Activated naive CD8-positive, alpha-beta T cell treated with anti-CD3 and anti-CD28 coated beads for 36 hours (primary cell): ENCODE results near the gene SERPINA10. TPM values are rescaled to one million over a fixed set of nuclear protein-coding genes. Genes with fewer than 3 reads are reported as not detected.
"Not testable (repeated sequence)": the region's sequence is repeated elsewhere in the genome, so short reads cannot be mapped to it uniquely, and the experiment has no call there.

Source experiments
- DNase-seq: peaks from one replicate; pipeline ENCODE4 v3.0.0; 2021
- H3K27ac Mint-ChIP-seq: one replicate; pipeline ENCODE4 v1.8.0; 2022; ENCODE audit warnings: mild to moderate bottlenecking, moderate library complexity, mixed read lengths
- H3K27me3 Mint-ChIP-seq: one replicate; pipeline ENCODE4 v1.8.0; 2022; ENCODE audit warnings: mild to moderate bottlenecking, mixed read lengths
- H3K36me3 Mint-ChIP-seq: one replicate; pipeline ENCODE4 v1.8.0; 2021; ENCODE audit warnings: mild to moderate bottlenecking, mixed read lengths
- H3K4me1 Mint-ChIP-seq: one replicate; pipeline ENCODE4 v1.8.0; 2021; ENCODE audit warnings: mixed read lengths
- H3K4me3 Mint-ChIP-seq: one replicate; pipeline ENCODE4 v1.8.0; 2022; ENCODE audit warnings: mild to moderate bottlenecking, moderate library complexity, mixed read lengths
- H3K9me3 Mint-ChIP-seq: one replicate; pipeline ENCODE4 v1.8.0; 2022; ENCODE audit warnings: mixed read lengths
- total RNA-seq, 2 experiments: library from RNA; stranded (reverse); gene quantifications; one replicate each; pipeline ENCODE4 v1.2.3, GENCODE V29; 2021

The SERPINA10 gene
- total RNA-seq, 2 experiments from 2014 or later: not detected

DNA sequence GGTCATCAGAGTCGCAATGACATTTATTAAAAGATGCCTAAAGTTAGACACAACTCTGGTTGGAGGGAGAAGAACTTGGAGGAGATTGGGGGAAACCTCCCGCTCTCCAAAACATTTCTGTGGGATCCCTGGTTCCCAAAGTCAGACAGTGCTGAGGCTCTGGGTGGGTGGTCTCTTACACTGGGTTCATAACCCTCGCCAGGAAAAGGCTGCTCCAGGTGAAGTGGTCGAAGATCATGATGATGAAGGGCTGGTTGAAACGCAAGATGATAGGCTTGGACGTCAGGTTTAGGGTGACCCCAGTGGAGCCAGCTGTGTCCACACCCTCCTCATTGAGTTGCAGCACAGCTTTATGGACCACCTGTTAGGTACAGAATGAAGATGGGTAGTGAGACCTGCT lies 11.2 kb upstream of the SERPINA10 start:
- Mint-ChIP-seq H3K4me3 (no peak overlapping the region), H3K36me3 (no peaks in the 10 kb centered on the region), H3K27me3 (peaks cover 3% of the 10 kb centered on the region), H3K4me1 (no peaks in the 10 kb centered on the region), H3K9me3 (peaks cover 10% of the 10 kb centered on the region), H3K27ac (no peak overlapping the region)
- DNase-seq: no peak

DNA sequence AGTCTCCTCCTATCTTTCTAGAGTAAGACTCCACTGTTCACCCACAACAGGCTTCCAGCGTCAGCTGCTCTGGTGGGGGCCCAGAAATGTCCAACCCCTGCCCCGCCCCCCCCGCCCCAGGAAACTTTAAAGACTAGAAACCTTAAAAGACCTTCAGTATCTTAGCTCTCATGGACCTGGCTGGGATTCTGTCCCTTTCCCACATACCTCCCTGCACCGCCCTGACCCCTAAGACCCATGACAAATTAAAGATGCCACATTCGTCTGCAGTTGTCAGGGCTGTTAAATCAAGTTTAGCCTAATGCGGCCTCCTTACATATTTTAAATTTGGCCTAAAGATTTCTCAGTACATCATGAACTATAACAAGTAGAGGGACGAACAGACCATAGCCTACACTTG lies 10.0 kb upstream of the SERPINA10 start:
- peaks cover 9% of the 10 kb centered on the region for H3K9me3 Mint-ChIP-seq
- peaks cover 7% of the 10 kb centered on the region for H3K27me3 Mint-ChIP-seq
- H3K27ac Mint-ChIP-seq: no peak overlapping the region
- H3K4me3 Mint-ChIP-seq: no peak overlapping the region
- H3K4me1 Mint-ChIP-seq: no peaks in the 10 kb centered on the region
- H3K36me3 Mint-ChIP-seq: no peaks in the 10 kb centered on the region
- no peak for DNase-seq

DNA sequence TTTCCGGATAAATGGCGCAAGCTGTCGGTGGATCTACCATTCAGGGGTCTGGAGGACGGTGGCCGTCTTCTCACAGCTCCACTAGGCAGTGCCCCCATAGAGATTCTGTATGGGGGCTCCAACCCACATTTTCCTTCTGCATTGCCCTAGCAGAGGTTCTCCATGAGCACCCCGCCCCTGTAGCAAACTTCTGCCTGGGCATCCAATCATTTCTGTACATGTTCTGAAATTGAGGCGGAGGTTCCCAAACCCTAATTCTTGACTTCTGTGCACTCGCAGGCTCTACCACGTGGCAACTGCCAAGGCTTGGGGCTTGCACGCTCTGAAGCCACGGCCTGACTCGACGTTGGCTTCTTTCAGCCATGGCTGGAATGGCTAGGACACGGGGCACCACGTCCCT lies 5.1 kb upstream of the SERPINA10 start:
- Mint-ChIP-seq H3K4me3 (no peak overlapping the region), H3K36me3 (no peaks in the 10 kb centered on the region), H3K27me3 (peaks cover 12% of the 10 kb centered on the region), H3K9me3 (peaks cover 2% of the 10 kb centered on the region), H3K4me1 (no peaks in the 10 kb centered on the region), H3K27ac (no peak overlapping the region)
- DNase-seq: no peak

DNA sequence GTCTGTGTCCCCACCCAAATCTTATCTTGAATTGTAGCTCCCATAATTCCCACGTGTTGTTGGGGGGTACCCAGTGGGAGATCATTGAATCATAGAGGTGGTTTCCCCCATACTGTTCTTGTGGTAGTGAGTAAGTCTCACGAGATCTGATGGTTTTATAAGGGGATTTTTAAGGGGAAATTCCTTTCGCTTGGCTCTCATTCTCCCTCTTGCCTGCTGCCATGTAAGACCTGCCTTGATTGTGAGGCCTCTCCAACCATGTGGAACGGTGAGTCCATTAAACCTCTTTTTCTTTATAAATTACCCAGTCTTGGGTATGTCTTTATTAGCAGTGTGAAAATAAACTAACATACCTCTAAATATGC lies 3.1 kb upstream of the SERPINA10 start:
- peaks cover 12% of the 10 kb centered on the region for H3K27me3 Mint-ChIP-seq
- DNase-seq, H3K27ac Mint-ChIP-seq: not testable (repeated sequence)

DNA sequence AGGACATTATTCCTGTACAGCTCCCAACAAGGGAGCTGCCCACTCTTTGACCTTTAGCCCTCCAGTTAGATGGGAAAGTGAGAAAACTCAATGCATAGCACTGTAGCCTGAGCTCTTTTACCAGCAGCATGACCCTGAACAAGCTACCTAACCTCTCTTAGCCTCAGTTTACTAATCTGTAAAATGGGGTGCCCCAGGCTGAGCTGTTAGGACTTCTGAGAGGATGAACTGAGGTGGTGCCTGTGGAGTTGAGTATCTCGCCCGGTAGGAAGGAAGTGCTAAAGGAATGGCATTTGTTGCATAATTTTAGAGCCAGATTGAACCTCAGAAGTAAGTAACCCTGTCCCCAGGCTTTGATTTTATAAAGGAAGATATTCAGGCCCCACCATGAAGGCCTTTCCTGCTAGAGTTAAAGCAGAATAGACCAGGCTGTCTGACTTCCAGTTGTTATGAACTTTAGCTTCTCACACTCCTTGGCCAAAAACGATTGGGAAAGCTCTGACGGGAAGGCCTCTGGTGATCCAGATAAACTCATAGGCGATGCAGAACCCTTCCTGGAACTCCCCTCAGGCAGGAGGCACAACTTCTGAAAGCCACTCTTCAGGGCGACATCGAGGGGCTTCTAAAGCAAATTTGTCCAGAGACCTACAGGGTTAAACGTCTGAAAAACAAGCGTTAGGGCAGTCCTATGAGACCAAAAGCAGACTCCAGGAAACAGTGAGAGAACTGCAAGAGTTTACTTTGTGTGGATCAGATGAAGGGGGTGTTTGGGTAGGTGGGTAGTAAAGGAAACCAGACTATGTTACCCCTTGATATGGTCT lies 2.5 kb upstream of the SERPINA10 start:
- no peak overlapping the region for H3K27ac Mint-ChIP-seq
- H3K27me3 Mint-ChIP-seq: peaks cover 12% of the 10 kb centered on the region

More for the DNA sequence above, 3.1 kb upstream of the SERPINA10 start:
- not testable (repeated sequence) for H3K9me3 Mint-ChIP-seq, H3K4me1 Mint-ChIP-seq, H3K4me3 Mint-ChIP-seq, H3K36me3 Mint-ChIP-seq

DNA sequence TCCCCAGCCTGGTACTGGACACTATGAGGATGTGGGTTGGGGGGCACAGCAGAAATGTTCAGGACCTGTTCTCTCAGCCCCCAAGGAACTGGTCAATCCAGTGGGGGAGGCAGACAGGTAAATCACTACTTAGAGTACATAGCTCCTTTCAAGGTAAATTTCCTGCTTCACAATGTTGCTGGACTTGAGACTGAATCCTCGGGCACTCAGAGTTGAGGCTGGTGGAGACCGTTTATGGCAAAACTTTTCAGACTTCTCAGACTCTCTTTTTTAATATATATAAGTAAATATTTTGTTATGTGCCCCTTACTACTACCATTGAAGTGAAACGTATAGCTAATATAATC lies 483 bp upstream of the SERPINA10 start:
- Mint-ChIP-seq H3K36me3 (no peaks in the 10 kb centered on the region), H3K9me3 (peaks cover 2% of the 10 kb centered on the region), H3K27me3 (peaks cover 9% of the 10 kb centered on the region), H3K4me1 (no peaks in the 10 kb centered on the region), H3K4me3 (no peak overlapping the region), H3K27ac (no peak overlapping the region)
- DNase-seq: no peak

More for the DNA sequence above, 2.5 kb upstream of the SERPINA10 start:
- H3K9me3 Mint-ChIP-seq: peaks cover 2% of the 10 kb centered on the region
- H3K4me3 Mint-ChIP-seq: no peak overlapping the region
- no peaks in the 10 kb centered on the region for H3K4me1 Mint-ChIP-seq
- H3K36me3 Mint-ChIP-seq: no peaks in the 10 kb centered on the region
- DNase-seq: no peak

DNA sequence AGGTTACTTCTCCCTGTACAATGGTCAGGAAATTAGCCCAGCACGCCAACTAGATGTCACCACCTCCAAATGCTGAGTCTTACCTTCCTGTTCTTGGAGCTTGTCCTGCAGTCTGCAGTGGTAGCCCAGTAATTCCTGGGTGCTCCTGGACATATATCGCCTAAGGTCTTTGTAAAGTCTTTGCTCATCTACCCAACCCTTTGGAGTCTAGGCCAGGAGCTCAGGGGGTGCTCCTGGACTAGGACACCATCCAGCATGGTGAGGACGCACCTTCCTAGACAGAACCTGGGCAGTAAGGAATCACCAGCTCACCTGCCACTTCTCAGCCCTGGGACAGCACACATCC lies 569 bp downstream of the SERPINA10 start:
- Mint-ChIP-seq H3K9me3 (peaks cover 2% of the 10 kb centered on the region), H3K27me3 (peaks cover 8% of the 10 kb centered on the region), H3K4me3 (no peak overlapping the region), H3K36me3 (no peaks in the 10 kb centered on the region), H3K27ac (no peak overlapping the region), H3K4me1 (no peaks in the 10 kb centered on the region)
- DNase-seq: no peak

DNA sequence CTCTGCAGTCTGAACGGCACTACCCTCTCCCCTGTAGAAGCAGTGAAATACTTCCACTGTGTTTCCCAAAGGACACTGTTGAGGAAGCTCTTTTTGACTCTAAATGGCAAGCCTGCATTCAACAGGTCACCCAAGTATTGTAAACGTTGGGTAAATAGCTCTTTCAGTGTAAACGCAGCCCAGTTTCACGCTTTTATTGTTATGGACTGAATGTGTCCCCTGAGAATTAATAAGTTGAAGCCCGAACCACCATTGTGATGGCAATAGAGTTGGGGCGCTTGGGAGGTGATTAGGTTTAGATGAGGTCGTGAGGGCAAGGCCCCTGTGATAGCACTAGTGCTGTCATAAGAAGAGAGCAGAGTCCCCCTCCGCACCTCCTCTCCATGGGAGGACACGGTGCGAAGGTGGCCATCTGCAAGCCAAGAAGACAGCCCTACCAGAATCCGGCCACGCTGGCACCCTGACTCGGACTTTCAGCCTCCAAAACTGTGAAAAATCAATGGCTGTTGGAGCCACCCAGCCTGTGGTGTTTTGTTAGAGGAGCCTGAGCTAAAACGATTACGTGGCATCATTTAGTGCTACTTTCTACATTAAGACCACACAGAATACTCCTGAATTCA lies 1.1 kb downstream of the SERPINA10 start:
- no peaks in the 10 kb centered on the region for H3K4me1 Mint-ChIP-seq
- DNase-seq: no peak
- peaks cover 8% of the 10 kb centered on the region for H3K27me3 Mint-ChIP-seq
- peaks cover 2% of the 10 kb centered on the region for H3K9me3 Mint-ChIP-seq
- H3K36me3 Mint-ChIP-seq: no peaks in the 10 kb centered on the region
- no peak overlapping the region for H3K27ac Mint-ChIP-seq
- no peak overlapping the region for H3K4me3 Mint-ChIP-seq

DNA sequence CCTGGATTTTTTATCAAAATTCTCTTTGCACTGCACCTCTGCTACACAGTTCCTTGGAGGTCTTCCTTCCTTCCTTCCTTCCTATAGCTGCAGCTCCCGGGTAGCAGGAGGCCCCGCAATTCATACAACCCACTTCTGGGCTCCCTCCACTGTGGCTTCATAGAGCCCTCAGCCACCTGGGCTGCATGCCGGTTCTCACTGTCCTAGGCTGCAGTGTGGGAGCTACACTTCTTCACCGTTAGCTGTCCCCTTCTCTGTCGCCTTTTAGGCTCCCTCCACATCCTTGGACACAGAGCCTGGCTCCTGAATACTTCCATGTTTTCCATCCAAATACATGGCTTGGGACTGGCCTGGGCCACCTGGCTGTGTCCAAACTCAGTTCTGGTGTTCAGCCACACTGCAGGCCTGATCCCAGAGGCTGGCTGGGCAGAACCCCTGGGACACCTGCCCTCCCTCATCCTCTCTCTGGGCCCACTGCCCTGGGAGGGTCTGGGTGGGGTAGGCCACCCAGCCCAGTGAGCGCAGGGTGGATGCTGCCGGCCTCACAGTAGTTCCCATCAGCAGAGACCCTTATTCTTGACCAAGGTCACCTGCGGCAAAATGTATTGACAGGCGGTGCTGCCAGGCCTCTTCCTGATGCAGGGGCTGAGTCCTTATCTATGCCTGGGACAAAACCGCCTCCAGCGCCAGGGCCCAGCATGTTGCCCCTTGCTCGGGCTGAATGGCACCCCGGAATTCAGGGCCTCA lies 1.7 kb downstream of the SERPINA10 start:
- DNase-seq: no peak
- H3K9me3 Mint-ChIP-seq: no peaks in the 10 kb centered on the region
- no peaks in the 10 kb centered on the region for H3K4me1 Mint-ChIP-seq
- H3K27me3 Mint-ChIP-seq: peaks cover 4% of the 10 kb centered on the region
- H3K4me3 Mint-ChIP-seq: no peak overlapping the region
- no peak overlapping the region for H3K27ac Mint-ChIP-seq
- H3K36me3 Mint-ChIP-seq: no peaks in the 10 kb centered on the region

DNA sequence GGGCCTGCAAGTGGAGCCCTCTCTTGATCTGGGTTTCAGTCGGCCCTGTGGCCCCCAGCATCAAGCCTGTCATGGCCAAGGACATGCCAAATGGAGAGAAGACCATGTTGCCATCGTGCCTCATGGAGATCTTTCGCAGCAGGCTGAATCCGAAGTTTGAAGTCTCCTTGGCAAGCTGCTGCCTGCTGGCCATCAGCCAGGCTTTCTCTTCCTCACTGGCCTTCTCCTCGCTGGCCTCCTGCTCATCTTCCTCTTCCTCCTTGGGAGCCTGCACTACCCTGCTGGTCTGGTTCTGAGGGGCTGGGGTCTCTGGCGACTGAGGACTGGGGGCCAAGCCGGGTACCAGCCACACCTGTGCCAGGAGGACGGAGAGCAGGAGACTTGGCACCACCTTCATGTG lies 2.9 kb downstream of the SERPINA10 start:
- Mint-ChIP-seq H3K27me3 (no peaks in the 10 kb centered on the region), H3K36me3 (no peaks in the 10 kb centered on the region), H3K9me3 (no peaks in the 10 kb centered on the region), H3K4me1 (no peaks in the 10 kb centered on the region), H3K4me3 (no peak overlapping the region), H3K27ac (no peak overlapping the region)
- no peak for DNase-seq

DNA sequence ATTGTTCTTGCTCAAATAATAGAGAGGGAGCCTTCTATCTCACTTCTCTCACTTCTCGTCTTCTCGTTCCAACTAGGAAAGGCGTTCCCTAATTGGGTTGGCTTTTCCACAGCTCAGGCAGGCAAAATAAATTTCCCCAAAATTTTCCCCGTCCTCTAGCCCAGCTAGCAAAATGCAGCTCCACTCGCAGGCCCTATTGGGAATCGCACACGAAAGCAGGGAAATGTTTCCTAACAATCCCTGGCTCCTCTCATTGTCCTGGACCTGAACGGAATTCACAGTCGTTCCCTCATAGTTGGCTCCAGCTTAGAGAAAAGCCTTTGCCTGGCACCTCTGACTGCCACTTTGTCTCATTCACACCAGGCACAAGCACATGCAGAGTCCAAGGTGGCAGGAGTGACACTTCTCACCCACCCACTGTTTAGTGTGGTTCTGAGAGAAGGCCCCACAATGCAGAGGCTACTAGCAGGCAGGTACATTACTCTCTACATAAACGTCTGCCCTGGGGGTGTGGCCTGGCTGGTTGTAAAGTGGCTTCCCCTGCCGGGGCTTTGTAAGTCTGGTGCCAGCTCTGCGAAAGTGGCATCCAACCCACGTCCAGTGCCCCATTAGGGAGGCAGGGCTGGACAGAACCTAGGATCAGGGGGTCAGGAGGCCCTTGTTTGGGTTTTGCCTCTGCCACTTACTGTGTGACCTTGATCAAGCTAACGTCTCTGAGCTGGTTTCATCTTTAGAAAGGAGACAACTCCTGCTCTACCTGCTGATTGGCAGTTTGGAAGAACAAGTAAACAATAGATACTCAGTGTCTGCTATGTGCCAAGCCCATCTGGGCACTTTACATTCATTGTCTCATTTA lies 4.2 kb downstream of the SERPINA10 start:
- no peak overlapping the region for H3K27ac Mint-ChIP-seq
- no peaks in the 10 kb centered on the region for H3K4me1 Mint-ChIP-seq
- no peaks in the 10 kb centered on the region for H3K9me3 Mint-ChIP-seq
- H3K4me3 Mint-ChIP-seq: no peak overlapping the region
- DNase-seq: no peak
- no peaks in the 10 kb centered on the region for H3K27me3 Mint-ChIP-seq
- no peaks in the 10 kb centered on the region for H3K36me3 Mint-ChIP-seq

DNA sequence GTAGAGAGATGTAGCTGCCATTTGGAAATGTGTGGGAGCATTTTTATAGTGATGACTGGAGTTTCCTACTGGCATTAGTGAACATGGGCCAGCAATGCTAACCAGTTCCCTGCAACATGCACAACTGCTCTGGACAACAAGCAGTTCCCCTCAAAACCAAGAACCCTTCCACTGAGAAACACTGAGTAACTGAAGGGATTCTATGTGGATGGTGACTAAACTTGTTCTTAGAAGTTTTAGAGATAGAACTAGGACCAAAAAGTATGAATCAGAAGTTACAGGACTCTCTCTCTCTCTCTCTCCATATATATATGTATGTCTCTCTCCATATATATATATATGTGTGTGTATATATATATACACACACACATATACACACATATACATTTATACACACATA lies 7.9 kb downstream of the SERPINA10 start:
- DNase-seq: no peak
- Mint-ChIP-seq H3K4me1 (no peaks in the 10 kb centered on the region), H3K4me3 (no peak overlapping the region), H3K27me3 (peaks cover 4% of the 10 kb centered on the region), H3K36me3 (no peaks in the 10 kb centered on the region), H3K9me3 (no peaks in the 10 kb centered on the region), H3K27ac (no peak overlapping the region)

DNA sequence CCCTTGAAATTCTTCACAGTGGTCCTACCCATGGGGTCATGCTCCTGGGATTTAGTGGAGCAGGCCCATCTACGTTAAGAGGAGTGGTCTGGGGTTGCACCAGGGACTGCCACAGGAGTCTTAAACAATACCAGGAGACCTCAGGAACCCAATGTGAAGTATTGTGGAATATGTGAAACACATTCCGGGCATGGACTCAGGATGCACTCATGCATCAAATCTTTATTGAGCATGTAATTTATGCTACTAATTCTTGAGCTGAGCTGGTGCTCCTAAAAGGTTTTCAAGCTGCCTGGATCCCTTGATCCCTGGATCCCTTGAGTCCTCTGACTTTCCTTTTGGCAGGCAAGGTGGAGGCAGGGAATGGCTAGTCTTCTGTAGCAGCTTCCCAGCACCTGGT lies 8.8 kb downstream of the SERPINA10 start:
- H3K27ac Mint-ChIP-seq: no peak overlapping the region
- no peak for DNase-seq
- H3K9me3 Mint-ChIP-seq: no peaks in the 10 kb centered on the region
- H3K4me1 Mint-ChIP-seq: no peaks in the 10 kb centered on the region
- H3K36me3 Mint-ChIP-seq: no peaks in the 10 kb centered on the region
- H3K27me3 Mint-ChIP-seq: peaks cover 4% of the 10 kb centered on the region
- no peak overlapping the region for H3K4me3 Mint-ChIP-seq

DNA sequence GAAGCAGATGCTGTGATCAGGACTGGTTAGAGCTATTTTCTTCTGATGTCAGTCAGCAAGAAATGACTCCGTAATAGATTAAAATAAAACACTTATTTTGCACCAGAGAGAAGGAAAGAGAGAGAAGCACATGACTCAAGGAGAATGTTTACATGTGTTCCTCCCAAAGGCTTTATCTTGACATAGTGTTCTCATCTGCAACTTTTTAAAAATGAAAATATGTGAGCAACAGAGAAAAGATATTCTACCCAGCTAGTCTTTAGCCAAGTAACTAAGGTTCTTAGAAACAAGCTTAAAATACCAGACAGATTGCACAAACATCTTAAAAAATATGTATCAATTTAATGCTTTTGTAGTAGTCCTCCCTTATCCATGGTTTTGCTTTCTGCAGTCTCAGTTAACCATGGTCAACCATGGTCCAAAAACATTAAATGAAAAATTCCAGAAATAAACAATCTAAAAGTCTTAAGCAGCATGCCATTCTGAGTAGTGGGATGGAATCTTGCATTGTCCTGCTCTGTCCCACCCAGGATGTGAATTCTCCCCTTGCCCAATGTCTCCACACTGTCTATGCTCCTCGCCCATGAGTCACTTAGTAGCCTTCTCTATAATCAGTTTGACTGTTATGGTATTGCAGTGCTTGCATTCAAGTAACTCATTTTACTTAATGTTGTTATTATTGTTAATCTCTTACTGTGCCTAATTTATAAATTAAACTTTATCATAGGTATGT lies 9.9 kb downstream of the SERPINA10 start:
- Mint-ChIP-seq H3K36me3 (no peaks in the 10 kb centered on the region), H3K27me3 (peaks cover 4% of the 10 kb centered on the region), H3K9me3 (no peaks in the 10 kb centered on the region), H3K4me3 (no peak overlapping the region), H3K27ac (no peak overlapping the region), H3K4me1 (no peaks in the 10 kb centered on the region)
- no peak for DNase-seq
